Retinal pigment epithelial cell (primary cell): ENCODE data around the gene POF1B.
"Not testable (repeated sequence)": the region's sequence is repeated elsewhere in the genome, so short reads cannot be mapped to it uniquely, and the experiment has no call there.

Experiments
- DNase-seq: peaks from one replicate; pipeline ENCODE4 v3.0.0-alpha.2; 2010; ENCODE audit warnings: low read depth
- H3K4me3 ChIP-seq: 2 replicates; pipeline ENCODE4 v1.5.1; 2011; ENCODE audit warnings: mild to moderate bottlenecking, low read length, control low read depth, moderate library complexity
- CTCF ChIP-seq: conservative IDR thresholded peaks from 2 replicates; pipeline ENCODE4 v1.5.1; 2011; ENCODE audit warnings: low read depth, low read length, control low read depth, inconsistent platforms

Gene POF1B

GRCh38 chrX:85378461-85378860 is 1.0 kb downstream of the POF1B start:
- DNase-seq: no peak
- H3K4me3 ChIP-seq: no peak overlapping the region
- no peak for TF ChIP-seq CTCF

DNA sequence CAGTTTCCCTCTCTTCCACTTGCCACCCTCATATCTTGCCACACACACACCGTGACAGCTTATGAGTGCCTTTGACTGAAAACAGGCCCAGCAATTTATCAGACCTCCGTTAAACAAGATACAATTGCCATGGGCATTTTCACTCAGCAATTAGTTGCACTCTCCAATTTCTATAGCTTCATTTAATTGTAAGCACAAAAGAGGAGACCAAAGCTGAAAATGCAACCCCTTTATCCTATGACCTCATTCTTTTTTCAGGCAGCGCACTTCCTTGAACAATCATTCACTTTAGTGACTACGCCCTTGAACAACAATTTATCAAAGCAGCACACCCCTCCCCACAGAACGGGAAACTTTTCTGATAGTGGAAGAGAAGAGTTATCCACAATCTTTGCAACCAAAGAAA is 4.1 kb downstream of the POF1B start:
- H3K4me3 ChIP-seq: no peak overlapping the region
- no peak for DNase-seq
- TF ChIP-seq CTCF: no peak

DNA sequence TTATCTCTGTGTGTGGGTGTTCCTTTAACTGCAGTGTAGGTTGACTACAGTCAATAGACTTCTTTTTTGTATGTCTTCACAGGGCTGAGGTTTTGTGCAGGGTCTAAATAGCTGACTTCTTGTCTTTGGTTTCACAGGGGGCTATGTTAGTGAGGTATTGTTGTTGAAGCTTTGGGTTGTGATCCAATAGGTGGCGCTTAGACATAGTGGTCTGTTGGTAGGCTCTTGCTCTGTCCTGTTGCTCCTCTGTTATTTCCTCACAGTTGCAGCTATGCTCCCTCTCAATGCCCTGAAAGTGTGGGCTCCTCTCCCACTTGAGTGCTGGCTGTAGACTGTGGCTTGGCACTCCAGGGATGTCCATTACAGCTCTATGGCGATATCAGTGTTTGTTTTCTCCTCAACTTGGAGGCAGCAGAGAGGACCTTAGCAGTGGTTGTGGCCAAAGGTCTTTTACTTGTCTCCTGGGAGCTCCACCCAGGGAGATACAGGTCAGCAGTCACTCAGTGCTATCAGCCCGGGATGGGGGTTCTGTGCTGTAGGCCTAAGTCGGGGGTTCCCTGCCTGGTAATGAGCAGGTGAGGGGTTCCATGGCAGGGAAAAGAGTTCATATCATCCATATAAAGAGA is 14.0 kb downstream of the POF1B start:
- no peak for TF ChIP-seq CTCF
- no peak for DNase-seq

GRCh38 chrX:85359051-85359450 is 20.4 kb downstream of the POF1B start:
- TF ChIP-seq CTCF: no peak
- no peak for DNase-seq
- H3K4me3 ChIP-seq: no peak overlapping the region

More for the DNA sequence above, 14.0 kb downstream of the POF1B start:
- H3K4me3 ChIP-seq: no peak overlapping the region

- TF ChIP-seq CTCF: no peak
- no peak overlapping the region for H3K4me3 ChIP-seq
- no peak for DNase-seq
Measured at GRCh38 chrX:85345523-85345922, 33.9 kb downstream of the POF1B start.

- no peak for DNase-seq
- no peak overlapping the region for H3K4me3 ChIP-seq
- TF ChIP-seq CTCF: no peak
Measured at GRCh38 chrX:85327060-85327333, 52.5 kb downstream of the POF1B start.

- DNase-seq: no peak
- TF ChIP-seq CTCF: no peak
- H3K4me3 ChIP-seq: no peak overlapping the region
Measured at GRCh38 chrX:85326234-85327059, 53.0 kb downstream of the POF1B start.

- DNase-seq, H3K4me3 ChIP-seq: not testable (repeated sequence)
Measured at GRCh38 chrX:85311348-85311747, 68.1 kb downstream of the POF1B start.
